Measurements from ENCODE around the gene NQO1. TPM values are rescaled to one million over a fixed set of nuclear protein-coding genes. Genes with fewer than 3 reads are reported as not detected.

The NQO1 gene
- total and polyA plus RNA-seq, 2 of the 13 experiments (the other 11 are each of a cell fraction or from before 2014, with no cell fraction given) = 464 to 1,060 TPM

- ATAC-seq = no peak; the same call in 2 of the 3 replicates
- Histone ChIP-seq H4K20me1 (ENCODE audit: insufficient read depth, low read length) (no peaks in the 10 kb centered on the region), H3K79me2 (ENCODE audit: insufficient read depth, low read length) (peaks cover 69% of the 10 kb centered on the region), H3K4me3 (replicated peaks in 1 of 3; ENCODE audit: insufficient read depth in 1 of 3, low read depth in 2 of 3, low read length in 3 of 3) (no peak overlapping the region), H3K36me3 (replicated peaks in 1 of 2; ENCODE audit: control insufficient read depth in 1 of 2, insufficient read depth in 2 of 2, low read length in 2 of 2) (no peaks in the 10 kb centered on the region; a peak in 1 of 5 replicates), H3K9ac (ENCODE audit: insufficient read depth, low read depth, low read length) (no peak overlapping the region), H3K27ac (ENCODE audit: extremely low read length, insufficient read depth, low read length) (no peak overlapping the region), H3K9me3 (ENCODE audit: low read length) (no peaks in the 10 kb centered on the region), H3K4me2 (ENCODE audit: low read depth, low read length) (no peak overlapping the region), H3K27me3 (ENCODE audit: control insufficient read depth in 1 of 2, insufficient read depth in 2 of 2, low read length in 2 of 2) (no peaks in the 10 kb centered on the region), H3K4me1 (ENCODE audit: insufficient read depth, low read length) (peaks cover 74% of the 10 kb centered on the region), H2AFZ (ENCODE audit: low read length) (no peak overlapping the region)
- ChIA-PET POLR2A (interaction anchor here (0.9 to 1.5 kb wide), 2 partner anchors 9 to 10 kb away, joined by 3 read pairs; partner anchors contain the start of gene WWP2), CTCF (ENCODE audit: low intra/inter-chr PET ratio, low total read pairs) (no interaction called here)
- no peak for FAIRE-seq
- in situ Hi-C loops (cut with HindIII; ENCODE audit: extremely low pct_ligation_motif_present, low pct_unique_long_range_greater_than_20kb) = no loop called here
- 48% methylated on average over 2 of the region's 2 CpGs for WGBS (ENCODE audit: low lambda C conversion rate)
- intact Hi-C loops (cut with micrococcal nuclease; ENCODE audit: unreplicated experiment) = no loop called here
- BruUV-seq (replicated peaks) = no TSS peak
- no peak for DNase-seq (ENCODE audit: low spot score)
- no peak for TF ChIP-seq DNMT1 (CRISPR knock-in tag; IDR thresholded peaks at IDR 0.05)
- no peak for TF ChIP-seq ZFP36L2 (CRISPR knock-in tag; IDR thresholded peaks at IDR 0.05)
- peak; percentile 67 for TF ChIP-seq RARA (CRISPR knock-in tag; IDR thresholded peaks at IDR 0.05)
- TF ChIP-seq ATAD3A (CRISPR knock-in tag; IDR thresholded peaks at IDR 0.05) = no peak
- TF ChIP-seq SP1 (IDR thresholded peaks at IDR 0.05) = no peak
- TF ChIP-seq SP1 (CRISPR knock-in tag; IDR thresholded peaks at IDR 0.05) = no peak
- no peak for TF ChIP-seq ELF1 (CRISPR knock-in tag; IDR thresholded peaks at IDR 0.05)
- no peak for TF ChIP-seq FUBP1 (CRISPR knock-in tag; IDR thresholded peaks at IDR 0.05; ENCODE audit: borderline replicate concordance)
- no peak for TF ChIP-seq ZNF337 (CRISPR knock-in tag; IDR thresholded peaks at IDR 0.05; ENCODE audit: borderline replicate concordance, low read depth)
- TF ChIP-seq ZNF678 (CRISPR knock-in tag; IDR thresholded peaks at IDR 0.05) = no peak
- TF ChIP-seq IKZF5 (CRISPR knock-in tag; IDR thresholded peaks at IDR 0.05) = no peak
- 0 out of 2 replicates have a peak, but pooled peaks have one; percentile 15 for TF ChIP-seq UBTF (CRISPR knock-in tag; IDR thresholded peaks at IDR 0.05)
- TF ChIP-seq SOX6 (IDR thresholded peaks at IDR 0.05) = no peak
- peak; percentile 70; the same call in 1 of the 2 replicates for TF ChIP-seq SOX6 (CRISPR knock-in tag; IDR thresholded peaks at IDR 0.05)
- TF ChIP-seq ZBTB43 (CRISPR knock-in tag; conservative IDR thresholded peaks at IDR 0.05) = no peak
- peak; percentile 44; the same call in 1 of the 2 replicates for TF ChIP-seq ZMYM4 (CRISPR knock-in tag; IDR thresholded peaks at IDR 0.05)
- TF ChIP-seq ZNF878 (CRISPR knock-in tag; IDR thresholded peaks at IDR 0.05) = peak; percentile 14; the same call in 1 of the 2 replicates
- peak; percentile 60 for TF ChIP-seq GATAD2A (CRISPR knock-in tag; IDR thresholded peaks at IDR 0.05)
- no peak for TF ChIP-seq NR1H2 (CRISPR knock-in tag; IDR thresholded peaks at IDR 0.05; ENCODE audit: borderline replicate concordance, low read depth)
Observed at GRCh38 chr16:69771651-69771967, 45.2 kb upstream of the NQO1 start.

Data from HepG2 (cell line).